Smooth muscle cell (in vitro differentiated cells): ENCODE measurements around the gene PHACTR1. TPM values are rescaled to one million over a fixed set of nuclear protein-coding genes. Genes with fewer than 3 reads are reported as not detected.
A peak's percentile ranks its signal among the peaks of the same experiment; 100 is the strongest.

Source experiments
- DNase-seq: peaks from one replicate; lab custom pipeline; 2025; ENCODE audit not compliant: unreplicated experiment; lab: John Stamatoyannopoulos, UW
- H2AFZ ChIP-seq: fragments of 200-600 bp; sonication (generic); 2 replicates; pipeline ENCODE4 v1.6.0; 2016; ENCODE audit warnings: antibody characterized with exemption, low read depth, mild to moderate bottlenecking
- H3F3A ChIP-seq: fragments of 200-600 bp; sonication (generic); 2 replicates; pipeline ENCODE4 v1.6.0; 2017; ENCODE audit warnings: antibody characterized with exemption, low read depth
- H3K27ac ChIP-seq: fragments of 200-600 bp; sonication (generic); 2 replicates; pipeline ENCODE4 v1.5.1; 2016; ENCODE audit warnings: low read depth, mild to moderate bottlenecking
- H3K27me3 ChIP-seq: fragments of 200-600 bp; sonication (generic); 2 replicates; pipeline ENCODE4 v1.6.1; 2016; ENCODE audit warnings: low read depth, mild to moderate bottlenecking
- H3K36me3 ChIP-seq: fragments of 200-600 bp; sonication (generic); 2 replicates; pipeline ENCODE4 v1.5.1; 2016; ENCODE audit warnings: low read depth
- H3K4me1 ChIP-seq: fragments of 200-600 bp; sonication (generic); 2 replicates; pipeline ENCODE4 v1.5.1; 2016; ENCODE audit warnings: low read depth
- H3K4me2 ChIP-seq: fragments of 200-600 bp; sonication (generic); 2 replicates; pipeline ENCODE4 v1.6.0; 2016; ENCODE audit warnings: mild to moderate bottlenecking
- H3K4me3 ChIP-seq: fragments of 200-600 bp; sonication (generic); 2 replicates; pipeline ENCODE4 v1.5.1; 2016; ENCODE audit warnings: mild to moderate bottlenecking
- H3K79me2 ChIP-seq: fragments of 200-600 bp; sonication (generic); 2 replicates; pipeline ENCODE4 v1.6.0; 2016; ENCODE audit warnings: low read depth, mild to moderate bottlenecking
- H3K9ac ChIP-seq: fragments of 200-600 bp; sonication (generic); 2 replicates; pipeline ENCODE4 v1.6.0; 2016; ENCODE audit warnings: low read depth
- H3K9me3 ChIP-seq: fragments of 200-600 bp; sonication (generic); replicated peaks from 2 replicates; pipeline ENCODE4 v1.5.1; 2016; ENCODE audit warnings: low read depth
- H4K20me1 ChIP-seq: fragments of 200-600 bp; sonication (generic); 2 replicates; pipeline ENCODE4 v1.6.0; 2016; ENCODE audit warnings: low read depth
- CTCF ChIP-seq: fragments of 200-600 bp; sonication (generic); IDR thresholded peaks from 2 replicates; pipeline ENCODE4 v1.5.1; 2017; ENCODE audit warnings: borderline replicate concordance, mild to moderate bottlenecking, antibody characterized with exemption; ENCODE audit not compliant: insufficient read depth, poor library complexity, severe bottlenecking
- WGBS: methylation state at CpG from one replicate; pipeline ENCODE4 v1.1.7; 2016; ENCODE audit warnings: low lambda C conversion rate; 5-methylcytosine and 5-hydroxymethylcytosine counted together
- polyA plus RNA-seq: library from polyadenylated mRNA; unstranded; fragments of >200 nt; fragmentation: Nextera tagmentation; extraction: Ambion mirVana; gene quantifications from 2 replicates; pipeline ENCODE4 v1.2.1, GENCODE V29; 2016
- total RNA-seq: library from RNA; depleted of rRNA; stranded (reverse); fragments of >200 nt; gene quantifications from 2 replicates; pipeline ENCODE4 v1.2.3, GENCODE V29; 2014

The PHACTR1 gene
- total and polyA plus RNA-seq, 2 experiments from 2014 or later, result 0.09 to 0.67 TPM

- Histone ChIP-seq H3K27ac (no peak overlapping the region), H3K79me2 (no peaks in the 10 kb centered on the region), H3K4me2 (peak overlapping the region; percentile 80), H3K9ac (no peak overlapping the region), H2AFZ (no peak overlapping the region), H3K9me3 (no peaks in the 10 kb centered on the region), H3K4me3 (peak overlapping the region; percentile 43), H4K20me1 (no peaks in the 10 kb centered on the region), H3K27me3 (peaks cover 99% of the 10 kb centered on the region), H3K36me3 (no peaks in the 10 kb centered on the region), H3K4me1 (peaks cover 18% of the 10 kb centered on the region), H3F3A (no peaks in the 10 kb centered on the region)
- TF ChIP-seq CTCF, result no peak
- WGBS, result 9% methylated on average over 21 of the region's 21 CpGs
- no peak for DNase-seq
Measured at GRCh38 chr6:13012977-13013680, 296.6 kb downstream of the PHACTR1 start.

- H3K4me1 ChIP-seq, result peaks cover 18% of the 10 kb centered on the region
- H3K4me3 ChIP-seq, result peak overlapping the region; percentile 43
- no peaks in the 10 kb centered on the region for H3K79me2 ChIP-seq
- no peak for DNase-seq
- no peak overlapping the region for H3K9ac ChIP-seq
- under 1% methylated on average over 48 of the region's 83 CpGs for WGBS
- H3K27ac ChIP-seq, result no peak overlapping the region
- H3K4me2 ChIP-seq, result peak overlapping the region; percentile 80
- H4K20me1 ChIP-seq, result no peaks in the 10 kb centered on the region
- H3K9me3 ChIP-seq, result no peaks in the 10 kb centered on the region
- TF ChIP-seq CTCF, result no peak
- H2AFZ ChIP-seq, result no peak overlapping the region
- peaks cover 92% of the 10 kb centered on the region for H3K27me3 ChIP-seq
- no peaks in the 10 kb centered on the region for H3F3A ChIP-seq
- no peaks in the 10 kb centered on the region for H3K36me3 ChIP-seq
Measured at GRCh38 chr6:13013681-13014503, 297.3 kb downstream of the PHACTR1 start.

- H3K36me3 ChIP-seq, result no peaks in the 10 kb centered on the region
- H3K4me2 ChIP-seq, result peak overlapping the region; percentile 80
- H3K4me1 ChIP-seq, result peaks cover 18% of the 10 kb centered on the region
- no peaks in the 10 kb centered on the region for H4K20me1 ChIP-seq
- peak overlapping the region; percentile 43 for H3K4me3 ChIP-seq
- no peak for TF ChIP-seq CTCF
- H3K27ac ChIP-seq, result no peak overlapping the region
- H3K27me3 ChIP-seq, result peaks cover 86% of the 10 kb centered on the region
- WGBS, result 12% methylated on average over 40 of the region's 40 CpGs
- H3K79me2 ChIP-seq, result no peaks in the 10 kb centered on the region
- H2AFZ ChIP-seq, result no peak overlapping the region
- H3K9me3 ChIP-seq, result no peaks in the 10 kb centered on the region
- no peak overlapping the region for H3K9ac ChIP-seq
- no peaks in the 10 kb centered on the region for H3F3A ChIP-seq
- DNase-seq, result no peak
Measured at GRCh38 chr6:13014504-13015378, 298.2 kb downstream of the PHACTR1 start.
